ENCODE results near the gene GPC1. TPM values are rescaled to one million over a fixed set of nuclear protein-coding genes. Genes with fewer than 3 reads are reported as not detected.
A peak's percentile ranks its signal among the peaks of the same experiment; 100 is the strongest.

Gene GPC1
- polyA plus RNA-seq, 6 donors from 2014 or later: 0.12 to 0.47 (median 0.36) TPM; not detected in 1

- ATAC-seq (ENCODE audit: low read depth in 2 of 2) (no peak), DNase-seq (no peak)
- Mint-ChIP-seq H3K27me3 (peaks cover 0 to 11% (median 9%) of the 10 kb centered on the region in 3 donors), H3K27ac (no peak overlapping the region), H3K9me3 (peaks cover 8 to 47% (median 20%) of the 10 kb centered on the region in 7 donors), H3K4me1 (no peaks in the 10 kb centered on the region), H3K4me3 (peak overlapping the region in 1 of 8 donors; percentile 27), H3K36me3 (no peaks in the 10 kb centered on the region)
These were observed 10.9 kb upstream of the GPC1 start for GRCh38 chr2:240424341-240425235.

- Mint-ChIP-seq H3K4me1 (no peaks in the 10 kb centered on the region), H3K36me3 (no peaks in the 10 kb centered on the region), H3K27me3 (peaks cover 0 to 11% (median 9%) of the 10 kb centered on the region in 3 donors), H3K27ac (no peak overlapping the region), H3K9me3 (peaks cover 8 to 41% (median 19%) of the 10 kb centered on the region in 7 donors), H3K4me3 (peak overlapping the region in 1 of 8 donors; percentile 27)
- no peak for DNase-seq
- no peak for ATAC-seq (ENCODE audit: low read depth in 2 of 2)
These were observed 10.2 kb upstream of the GPC1 start for GRCh38 chr2:240425236-240425615.

- Mint-ChIP-seq H3K27ac (no peak overlapping the region), H3K27me3 (peaks cover 0 to 11% (median 9%) of the 10 kb centered on the region in 3 donors), H3K9me3 (peaks cover 8 to 39% (median 17%) of the 10 kb centered on the region in 7 donors), H3K36me3 (no peaks in the 10 kb centered on the region), H3K4me1 (no peaks in the 10 kb centered on the region), H3K4me3 (no peak overlapping the region)
- DNase-seq (no peak), ATAC-seq (ENCODE audit: low read depth in 2 of 2) (no peak)
These were observed 9.8 kb upstream of the GPC1 start for GRCh38 chr2:240425697-240426096.

GRCh38 chr2:240426845-240427721, 8.4 kb upstream of the GPC1 start:
- peaks cover 8 to 27% (median 12%) of the 10 kb centered on the region in 7 donors for H3K9me3 Mint-ChIP-seq
- H3K27ac Mint-ChIP-seq: no peak overlapping the region
- ATAC-seq (ENCODE audit: low read depth in 2 of 2) (no peak), DNase-seq (no peak)
- H3K36me3 Mint-ChIP-seq: no peaks in the 10 kb centered on the region
- H3K4me1 Mint-ChIP-seq: no peaks in the 10 kb centered on the region
- H3K27me3 Mint-ChIP-seq: peaks cover 4 to 14% (median 9%) of the 10 kb centered on the region in 3 donors
- H3K4me3 Mint-ChIP-seq: no peak overlapping the region

GRCh38 chr2:240427729-240428128, 7.7 kb upstream of the GPC1 start:
- Mint-ChIP-seq H3K36me3 (no peaks in the 10 kb centered on the region), H3K27ac (no peak overlapping the region), H3K4me3 (no peak overlapping the region), H3K4me1 (no peaks in the 10 kb centered on the region), H3K27me3 (peaks cover 11 to 21% (median 12%) of the 10 kb centered on the region in 3 donors), H3K9me3 (peaks cover 6 to 21% (median 8%) of the 10 kb centered on the region in 7 donors)
- no peak for DNase-seq
- no peak for ATAC-seq (ENCODE audit: low read depth in 2 of 2)

GRCh38 chr2:240428245-240428644, 7.2 kb upstream of the GPC1 start:
- Mint-ChIP-seq H3K27me3 (peaks cover 12 to 26% (median 16%) of the 10 kb centered on the region in 3 donors), H3K4me3 (peak overlapping the region in 1 of 8 donors; percentile 33), H3K9me3 (peaks cover 5 to 21% (median 8%) of the 10 kb centered on the region in 7 donors), H3K36me3 (no peaks in the 10 kb centered on the region), H3K27ac (no peak overlapping the region), H3K4me1 (no peaks in the 10 kb centered on the region)
- no peak for ATAC-seq (ENCODE audit: low read depth in 2 of 2)
- no peak for DNase-seq

- no peak overlapping the region for H3K4me3 Mint-ChIP-seq
- ATAC-seq (ENCODE audit: low read depth in 2 of 2): no peak
- peaks cover 2 to 18% (median 8%) of the 10 kb centered on the region in 7 donors for H3K9me3 Mint-ChIP-seq
- H3K27ac Mint-ChIP-seq: no peak overlapping the region
- peaks cover 12 to 35% (median 19%) of the 10 kb centered on the region in 3 donors for H3K27me3 Mint-ChIP-seq
- DNase-seq: no peak
- peaks cover 0 to under 1% (median 0%) of the 10 kb centered on the region in 3 donors for H3K4me1 Mint-ChIP-seq
- no peaks in the 10 kb centered on the region for H3K36me3 Mint-ChIP-seq
These were observed 6.1 kb upstream of the GPC1 start for GRCh38 chr2:240429341-240429871.

GRCh38 chr2:240429872-240430491, 5.5 kb upstream of the GPC1 start:
- DNase-seq (no peak), ATAC-seq (ENCODE audit: low read depth in 2 of 2) (no peak)
- H3K4me1 Mint-ChIP-seq: peaks cover 0 to 4% (median 0%) of the 10 kb centered on the region in 3 donors
- peak overlapping the region in 1 of 8 donors; percentile 43 for H3K4me3 Mint-ChIP-seq
- H3K9me3 Mint-ChIP-seq: peaks cover 2 to 15% (median 8%) of the 10 kb centered on the region in 7 donors
- H3K36me3 Mint-ChIP-seq: no peaks in the 10 kb centered on the region
- H3K27me3 Mint-ChIP-seq: peaks cover 12 to 35% (median 22%) of the 10 kb centered on the region in 3 donors
- no peak overlapping the region for H3K27ac Mint-ChIP-seq

- Mint-ChIP-seq H3K27me3 (peaks cover 12 to 35% (median 22%) of the 10 kb centered on the region in 3 donors), H3K4me3 (no peak overlapping the region), H3K4me1 (peaks cover 0 to 4% (median 0%) of the 10 kb centered on the region in 3 donors), H3K9me3 (peaks cover 0 to 11% (median 5%) of the 10 kb centered on the region in 7 donors), H3K36me3 (no peaks in the 10 kb centered on the region), H3K27ac (no peak overlapping the region)
- no peak for ATAC-seq (ENCODE audit: low read depth in 2 of 2)
- no peak for DNase-seq
These were observed 4.9 kb upstream of the GPC1 start for GRCh38 chr2:240430595-240430994.

GRCh38 chr2:240431271-240431660, 4.2 kb upstream of the GPC1 start:
- Mint-ChIP-seq H3K36me3 (no peaks in the 10 kb centered on the region), H3K27me3 (peaks cover 12 to 30% (median 22%) of the 10 kb centered on the region in 3 donors), H3K9me3 (peaks cover 0 to 5% (median 0%) of the 10 kb centered on the region in 7 donors), H3K4me1 (peaks cover 0 to 4% (median 0%) of the 10 kb centered on the region in 3 donors), H3K4me3 (no peak overlapping the region), H3K27ac (no peak overlapping the region)
- ATAC-seq (ENCODE audit: low read depth in 2 of 2): no peak
- no peak for DNase-seq

- peaks cover 12 to 24% (median 24%) of the 10 kb centered on the region in 3 donors for H3K27me3 Mint-ChIP-seq
- H3K27ac Mint-ChIP-seq: no peak overlapping the region
- H3K4me1 Mint-ChIP-seq: peaks cover 0 to 6% (median 3%) of the 10 kb centered on the region in 3 donors
- peak overlapping the region in 3 of 8 donors; percentile 21 to 61 (median 44) for H3K4me3 Mint-ChIP-seq
- ATAC-seq (ENCODE audit: low read depth in 2 of 2): no peak
- no peaks in the 10 kb centered on the region for H3K36me3 Mint-ChIP-seq
- no peaks in the 10 kb centered on the region for H3K9me3 Mint-ChIP-seq
- no peak for DNase-seq
These were observed 3.6 kb upstream of the GPC1 start for GRCh38 chr2:240431661-240432424.

- peaks cover 0 to 11% (median 8%) of the 10 kb centered on the region in 3 donors for H3K4me1 Mint-ChIP-seq
- no peak overlapping the region for H3K27ac Mint-ChIP-seq
- DNase-seq: no peak
- H3K9me3 Mint-ChIP-seq: no peaks in the 10 kb centered on the region
- no peaks in the 10 kb centered on the region for H3K36me3 Mint-ChIP-seq
- H3K27me3 Mint-ChIP-seq: peaks cover 12 to 29% (median 28%) of the 10 kb centered on the region in 3 donors
- peak overlapping the region in 2 of 8 donors; percentile 8 to 21 for H3K4me3 Mint-ChIP-seq
- no peak for ATAC-seq (ENCODE audit: low read depth in 2 of 2)
These were observed 3.0 kb upstream of the GPC1 start for GRCh38 chr2:240432430-240432819.
